Esophagus squamous epithelium (tissue), 5 donors: ENCODE measurements around the gene HIPK4. TPM values are rescaled to one million over a fixed set of nuclear protein-coding genes. Genes with fewer than 3 reads are reported as not detected.
A peak's percentile ranks its signal among the peaks of the same experiment; 100 is the strongest.

ENCODE experiments used
- DNase-seq: peaks from one replicate; lab custom pipeline; 2025; lab: John Stamatoyannopoulos, UW
- H3K27ac ChIP-seq, 4 donors: fragments of 200-600 bp; sonication (generic); one replicate each; pipeline ENCODE4 v1.5.1; 2016 to 2019; ENCODE audit warnings: mild to moderate bottlenecking in 1 of 4
- H3K27me3 ChIP-seq, 4 donors: fragments of 200-600 bp; sonication (generic); 1 replicate in 3 of 4; 2 replicates in 1 of 4; pipeline versions ENCODE4 v1.5.1 to v1.6.0; 2017 to 2021; ENCODE audit warnings: antibody characterized with exemption in 1 of 4
- H3K36me3 ChIP-seq, 3 donors: fragments of 200-600 bp; sonication (generic); one replicate each; pipeline ENCODE4 v1.5.1; 2016 to 2019
- H3K4me1 ChIP-seq, 3 donors: fragments of 200-600 bp; sonication (generic); one replicate each; pipeline ENCODE4 v1.5.1; 2017 to 2019
- H3K4me3 ChIP-seq, 4 donors: fragments of 200-600 bp; sonication (generic); 1 replicate in 3 of 4; 2 replicates in 1 of 4; pipeline ENCODE4 v1.5.1; 2016 to 2019; ENCODE audit warnings: mild to moderate bottlenecking in 2 of 4, moderate library complexity in 1 of 4
- H3K9me3 ChIP-seq, 3 donors: fragments of 200-600 bp; sonication (generic); one replicate each; pipeline ENCODE4 v1.5.1; 2016 to 2019
- CTCF ChIP-seq, 6 experiments: fragments of 450-650 bp in 4 of 6; fragments of 200-600 bp in 2 of 6; sonication (generic) in 2 of 6; IDR thresholded peaks; one replicate each; pipeline ENCODE4 v1.5.1; 2016 to 2019; ENCODE audit warnings: antibody characterized with exemption in 6 of 6, mild to moderate bottlenecking in 4 of 6, moderate library complexity in 4 of 6
- POLR2A ChIP-seq, 4 donors: fragments of 450-650 bp; IDR thresholded peaks; one replicate each; pipeline ENCODE4 v1.6.1; 2017; ENCODE audit warnings: antibody characterized with exemption in 4 of 4, mild to moderate bottlenecking in 4 of 4, moderate library complexity in 3 of 4
- WGBS, 2 donors: methylation state at CpG; one replicate each; pipeline ENCODE4 v1.1.5; 2018; 5-methylcytosine and 5-hydroxymethylcytosine counted together
- intact Hi-C: fragments of 100-400 bp; cut with DNase I; formaldehyde crosslinking; loops from one replicate; pipeline ENCODE4 v1.15.0; 2022
- total RNA-seq, 4 donors: library from RNA; depleted of rRNA; stranded (reverse); fragments of >200 nt; gene quantifications; one replicate each; pipeline ENCODE4 v1.1.0, GENCODE V29; 2016
- donor health status: DM: yes; HTN: yes; CAD: no.

The HIPK4 gene
- total RNA-seq, 4 donors from 2014 or later = 0.19 TPM; not detected in 3

- Histone ChIP-seq H3K9me3 (no peaks in the 10 kb centered on the region), H3K4me1 (peaks cover 7 to 27% (median 10%) of the 10 kb centered on the region in 3 donors), H3K27me3 (no peaks in the 10 kb centered on the region), H3K27ac (no peak overlapping the region), H3K36me3 (peaks cover 0 to 7% (median 0%) of the 10 kb centered on the region in 3 donors), H3K4me3 (no peak overlapping the region)
- no peak for DNase-seq
- intact Hi-C loops = no loop called here
- TF ChIP-seq POLR2A (IDR thresholded peaks at IDR 0.05) = no peak
- no peak for TF ChIP-seq CTCF (IDR thresholded peaks at IDR 0.05)
- 83 to 92% methylated on average over 5 to 11 of the region's 41 CpGs for WGBS, 2 donors
Measured at GRCh38 chr19:40393894-40394815, 4.2 kb upstream of the HIPK4 start.

- TF ChIP-seq CTCF (IDR thresholded peaks at IDR 0.05) (peak; percentile 14 to 70 (median 53)), POLR2A (IDR thresholded peaks at IDR 0.05) (no peak)
- Histone ChIP-seq H3K27ac (peak overlapping the region in 3 of 4 donors; percentile 25 to 38 (median 31)), H3K4me1 (peaks cover 7 to 18% (median 7%) of the 10 kb centered on the region in 3 donors), H3K9me3 (no peaks in the 10 kb centered on the region), H3K27me3 (no peaks in the 10 kb centered on the region), H3K36me3 (peaks cover 0 to 7% (median 0%) of the 10 kb centered on the region in 3 donors), H3K4me3 (no peak overlapping the region)
- WGBS, 2 donors = 40 to 58% methylated on average over 4 to 6 of the region's 9 CpGs
- intact Hi-C loops = no loop called here
- no peak for DNase-seq
Measured at GRCh38 chr19:40392894-40393517, 3.0 kb upstream of the HIPK4 start.

DNA sequence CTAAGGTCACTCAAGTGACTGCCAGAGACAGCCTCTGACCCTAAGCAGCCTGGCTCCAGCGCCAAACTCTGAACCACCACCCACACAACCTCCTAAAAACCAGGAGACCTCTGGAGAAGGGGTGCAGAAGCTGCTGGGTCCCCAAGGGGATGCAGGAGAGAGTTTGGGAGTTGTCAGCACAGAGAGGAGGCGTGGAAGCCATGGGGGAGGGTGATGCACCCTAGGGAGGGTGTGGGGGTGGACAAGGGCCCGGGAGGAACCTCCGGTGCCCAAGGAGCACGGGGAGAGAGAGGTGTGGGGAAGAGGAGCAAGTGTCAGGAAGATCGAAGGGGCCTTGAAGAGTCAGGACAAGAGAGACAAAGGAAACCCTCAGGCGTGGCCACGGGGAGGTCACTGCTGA, 2.1 kb upstream of the HIPK4 start:
- no peak overlapping the region for H3K4me3 ChIP-seq
- intact Hi-C loops = no loop called here
- peaks cover 0 to 2% (median 0%) of the 10 kb centered on the region in 3 donors for H3K36me3 ChIP-seq
- no peak for TF ChIP-seq POLR2A (IDR thresholded peaks at IDR 0.05)
- TF ChIP-seq CTCF (IDR thresholded peaks at IDR 0.05) = no peak
- no peaks in the 10 kb centered on the region for H3K9me3 ChIP-seq
- H3K27me3 ChIP-seq = no peaks in the 10 kb centered on the region
- no peak overlapping the region for H3K27ac ChIP-seq
- 61 to 66% methylated on average over 8 of the region's 8 CpGs for WGBS, 2 donors
- H3K4me1 ChIP-seq = peaks cover 7 to 18% (median 7%) of the 10 kb centered on the region in 3 donors
- DNase-seq = no peak

DNA sequence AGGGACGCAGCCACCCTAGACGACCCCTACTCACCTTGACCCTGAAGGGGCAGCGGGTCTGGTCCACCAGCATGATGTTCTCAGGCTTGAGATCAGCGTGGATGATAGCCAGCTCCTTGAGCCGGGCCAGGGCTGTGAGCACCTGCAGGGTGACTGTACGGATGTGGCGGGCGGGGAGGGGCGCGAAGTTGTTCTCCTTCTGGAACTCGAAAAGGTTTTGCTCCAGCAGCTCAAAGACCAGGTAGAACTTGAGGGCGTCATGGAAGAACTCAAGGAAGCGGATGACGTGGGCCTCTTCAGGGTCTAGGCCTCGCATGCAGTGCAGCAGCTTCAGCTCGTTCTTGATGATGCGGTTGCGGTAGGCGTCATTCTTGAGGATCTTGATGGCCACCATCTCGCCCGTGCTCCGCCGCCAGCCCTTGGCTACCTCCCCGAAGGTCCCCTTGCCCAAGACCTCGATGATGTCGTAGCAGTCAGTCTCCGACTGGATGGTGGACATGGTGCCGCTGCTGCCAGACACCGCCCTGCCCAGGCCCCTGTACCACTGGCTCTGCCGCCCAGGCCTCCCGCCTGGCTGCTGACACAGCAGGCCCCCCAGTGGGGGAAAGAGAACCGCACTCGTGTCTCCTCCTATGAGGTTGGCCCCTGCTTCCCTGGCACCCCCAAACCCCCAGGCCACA, 437 bp downstream of the HIPK4 start:
- H3K9me3 ChIP-seq = no peaks in the 10 kb centered on the region
- H3K36me3 ChIP-seq = no peaks in the 10 kb centered on the region
- WGBS, 2 donors = 95 to 97% methylated on average over 21 to 29 of the region's 33 CpGs
- intact Hi-C loops = no loop called here
- no peak overlapping the region for H3K27ac ChIP-seq
- peaks cover 7 to 18% (median 7%) of the 10 kb centered on the region in 3 donors for H3K4me1 ChIP-seq
- DNase-seq = no peak
- no peaks in the 10 kb centered on the region for H3K27me3 ChIP-seq
- no peak overlapping the region for H3K4me3 ChIP-seq
- no peak for TF ChIP-seq POLR2A (IDR thresholded peaks at IDR 0.05)
- TF ChIP-seq CTCF (IDR thresholded peaks at IDR 0.05) = no peak
